Kidney epithelial cell (primary cell): ENCODE results near the gene CPA1. TPM values are rescaled to one million over a fixed set of nuclear protein-coding genes. Genes with fewer than 3 reads are reported as not detected.

Experiments used
- DNase-seq: peaks from one replicate; pipeline ENCODE4 v3.0.0-alpha.2; 2010; ENCODE audit warnings: low read depth
- H3K27me3 ChIP-seq: 2 replicates; pipeline ENCODE4 v1.6.0; 2011; ENCODE audit warnings: low read length; ENCODE audit not compliant: control insufficient read depth, insufficient read depth
- H3K36me3 ChIP-seq: 2 replicates; pipeline ENCODE4 v1.5.1; 2011; ENCODE audit warnings: low read length; ENCODE audit not compliant: control insufficient read depth, insufficient read depth
- H3K4me3 ChIP-seq: 2 replicates; pipeline ENCODE4 v1.5.1; 2011; ENCODE audit warnings: low read depth, mild to moderate bottlenecking, control low read depth, low read length
- total RNA-seq: library from RNA; depleted of rRNA; stranded (reverse); fragments of >200 nt; gene quantifications from 2 replicates; pipeline ENCODE4 v1.2.3, GENCODE V29; 2015
- TF ChIP-seq, protein P1 (sequence below): IDR thresholded peaks from 2 replicates; pipeline ENCODE4 v1.5.1; 2011; ENCODE audit warnings: mild to moderate bottlenecking, moderate library complexity, low read length, control low read depth, inconsistent platforms; ENCODE audit not compliant: insufficient read depth, poor library complexity, severe bottlenecking

CPA1 gene
- total RNA-seq, result not detected in 2 replicates

DNA sequence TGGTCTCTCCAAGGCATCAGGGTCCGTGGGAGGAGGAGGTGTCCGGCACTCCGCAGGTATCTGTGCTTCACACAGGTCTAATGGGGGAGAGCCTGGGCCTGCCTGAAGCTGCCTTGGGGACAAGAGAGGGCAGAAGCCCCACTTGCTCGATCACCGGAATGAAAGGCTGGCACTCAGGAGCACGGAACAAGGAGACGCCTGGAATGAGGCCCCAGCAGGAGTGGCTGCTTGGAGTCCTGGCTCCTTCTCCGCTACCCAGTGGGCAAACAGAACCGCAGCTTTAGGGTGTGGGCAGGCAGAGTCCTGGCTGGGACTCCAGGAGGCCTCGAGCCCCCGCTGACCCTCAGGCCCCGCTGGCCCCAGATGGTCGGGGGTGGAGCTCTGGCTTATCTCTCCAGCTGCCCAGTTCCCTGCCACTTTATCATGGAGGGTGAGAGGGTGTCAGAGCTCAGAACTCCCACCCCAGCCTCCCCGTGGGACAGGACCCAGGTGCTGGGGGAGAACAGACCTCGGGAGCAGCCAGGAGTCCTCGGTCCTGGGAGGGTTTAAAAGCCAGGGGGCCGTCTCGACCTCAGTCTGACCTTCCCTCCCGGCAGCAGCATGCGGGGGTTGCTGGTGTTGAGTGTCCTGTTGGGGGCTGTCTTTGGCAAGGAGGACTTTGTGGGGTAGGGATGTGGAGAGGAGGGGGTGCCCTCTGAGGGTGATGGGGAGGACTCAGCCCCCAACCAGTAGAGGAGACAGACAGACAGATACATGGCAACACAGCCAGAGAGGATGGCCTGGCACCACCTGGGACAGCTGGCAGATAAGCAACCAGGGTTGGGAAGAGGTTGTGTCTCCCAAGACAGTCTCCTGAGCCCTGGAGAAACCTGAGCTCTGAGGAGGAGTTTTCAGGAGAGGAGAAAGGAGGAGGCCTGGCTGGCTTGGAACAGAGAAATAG is at the start of gene CPA1:
Gene CPA1, plus strand, starts transcription at position 574 of the 940 bp plus-strand sequence. Its CDS starts 27 bp downstream, at position 601.
- H3K27me3 ChIP-seq, result no peaks in the 10 kb centered on the region
- no peak for DNase-seq
- no peaks in the 10 kb centered on the region for H3K36me3 ChIP-seq
- no peak within 1 kb of the TSS for H3K4me3 ChIP-seq
- TF ChIP-seq, protein P1, sequence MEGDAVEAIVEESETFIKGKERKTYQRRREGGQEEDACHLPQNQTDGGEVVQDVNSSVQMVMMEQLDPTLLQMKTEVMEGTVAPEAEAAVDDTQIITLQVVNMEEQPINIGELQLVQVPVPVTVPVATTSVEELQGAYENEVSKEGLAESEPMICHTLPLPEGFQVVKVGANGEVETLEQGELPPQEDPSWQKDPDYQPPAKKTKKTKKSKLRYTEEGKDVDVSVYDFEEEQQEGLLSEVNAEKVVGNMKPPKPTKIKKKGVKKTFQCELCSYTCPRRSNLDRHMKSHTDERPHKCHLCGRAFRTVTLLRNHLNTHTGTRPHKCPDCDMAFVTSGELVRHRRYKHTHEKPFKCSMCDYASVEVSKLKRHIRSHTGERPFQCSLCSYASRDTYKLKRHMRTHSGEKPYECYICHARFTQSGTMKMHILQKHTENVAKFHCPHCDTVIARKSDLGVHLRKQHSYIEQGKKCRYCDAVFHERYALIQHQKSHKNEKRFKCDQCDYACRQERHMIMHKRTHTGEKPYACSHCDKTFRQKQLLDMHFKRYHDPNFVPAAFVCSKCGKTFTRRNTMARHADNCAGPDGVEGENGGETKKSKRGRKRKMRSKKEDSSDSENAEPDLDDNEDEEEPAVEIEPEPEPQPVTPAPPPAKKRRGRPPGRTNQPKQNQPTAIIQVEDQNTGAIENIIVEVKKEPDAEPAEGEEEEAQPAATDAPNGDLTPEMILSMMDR, result no peak

DNA sequence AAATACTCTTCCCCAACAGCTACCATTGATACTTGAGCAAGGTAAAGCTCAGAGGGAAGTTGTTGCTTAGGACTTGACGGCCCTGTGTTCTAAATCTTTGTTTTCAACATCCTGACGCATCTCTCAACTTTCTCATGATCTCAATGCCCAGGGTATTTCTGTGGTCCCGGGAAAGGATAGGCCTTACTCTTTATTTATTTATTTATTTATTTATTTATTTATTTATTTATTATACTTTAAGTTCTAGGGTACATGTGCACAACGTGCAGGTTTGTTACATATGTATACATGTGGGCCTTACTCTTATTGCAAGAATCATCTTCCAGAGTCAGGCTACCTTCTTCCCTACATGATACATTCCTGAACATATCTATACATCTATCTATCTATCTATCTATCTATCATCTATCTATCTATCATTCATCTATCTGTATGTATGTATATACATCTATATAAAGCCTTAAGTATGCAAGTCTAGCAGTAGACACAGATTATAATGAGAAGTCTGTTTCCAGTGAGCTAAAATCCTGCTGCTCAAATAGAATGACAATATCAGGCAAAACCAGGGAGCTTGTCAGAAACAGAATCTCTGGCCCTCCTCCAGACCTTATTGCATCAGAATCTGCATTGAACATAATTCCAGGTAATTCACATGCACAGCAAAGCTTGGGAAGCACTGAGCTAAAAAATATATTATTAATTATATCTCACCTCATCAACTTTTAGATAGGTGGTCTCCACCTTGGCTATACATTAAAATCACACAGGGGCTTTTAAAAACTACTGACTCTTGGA is 47.8 kb upstream of the CPA1 start:
- Histone ChIP-seq H3K36me3 (no peaks in the 10 kb centered on the region), H3K4me3 (no peak overlapping the region), H3K27me3 (no peaks in the 10 kb centered on the region)
- DNase-seq, result no peak
- TF ChIP-seq, protein P1, result no peak

DNA sequence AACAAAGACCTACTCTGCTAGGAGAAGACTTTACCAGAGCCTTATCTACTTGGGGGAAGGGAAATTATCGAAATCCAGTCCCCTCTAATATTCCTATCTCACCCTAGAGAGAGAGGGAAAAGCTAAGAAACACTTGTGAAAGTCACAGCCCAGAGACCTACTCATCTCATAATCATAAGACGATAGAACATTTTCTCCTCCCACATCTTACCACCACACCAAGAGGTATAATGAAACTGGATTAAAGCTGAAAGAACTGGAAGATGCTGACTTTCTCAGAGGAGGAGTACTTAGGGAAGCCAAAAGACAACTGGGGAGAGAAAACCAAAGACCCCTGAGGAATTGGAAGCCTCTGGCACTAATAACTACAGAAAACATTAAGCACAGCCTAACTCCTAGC is 46.5 kb upstream of the CPA1 start:
- Histone ChIP-seq H3K27me3 (no peaks in the 10 kb centered on the region), H3K4me3 (no peak overlapping the region), H3K36me3 (no peaks in the 10 kb centered on the region)
- TF ChIP-seq, protein P1, result no peak
- no peak for DNase-seq

DNA sequence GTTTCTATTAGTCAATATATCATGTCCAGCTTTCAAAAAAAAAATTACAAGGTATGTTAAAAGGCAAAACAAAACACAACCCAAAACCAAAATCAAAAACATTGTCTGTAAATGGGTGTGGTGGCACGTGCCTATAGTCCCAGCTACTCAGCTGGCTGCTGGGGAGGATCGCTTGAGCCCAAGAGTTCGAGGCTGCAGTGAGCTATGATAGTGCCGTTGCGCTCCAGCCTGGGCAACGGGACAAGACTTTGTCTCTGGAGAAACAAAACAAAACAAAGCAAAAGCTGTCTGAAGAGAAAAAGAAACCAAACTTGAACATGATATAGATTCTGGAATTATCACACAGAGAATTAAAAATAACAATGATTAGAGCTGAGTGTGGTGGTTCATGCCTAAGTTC is 46.0 kb upstream of the CPA1 start:
- Histone ChIP-seq H3K4me3 (no peak overlapping the region), H3K36me3 (no peaks in the 10 kb centered on the region), H3K27me3 (no peaks in the 10 kb centered on the region)
- TF ChIP-seq, protein P1, result no peak
- DNase-seq, result no peak

DNA sequence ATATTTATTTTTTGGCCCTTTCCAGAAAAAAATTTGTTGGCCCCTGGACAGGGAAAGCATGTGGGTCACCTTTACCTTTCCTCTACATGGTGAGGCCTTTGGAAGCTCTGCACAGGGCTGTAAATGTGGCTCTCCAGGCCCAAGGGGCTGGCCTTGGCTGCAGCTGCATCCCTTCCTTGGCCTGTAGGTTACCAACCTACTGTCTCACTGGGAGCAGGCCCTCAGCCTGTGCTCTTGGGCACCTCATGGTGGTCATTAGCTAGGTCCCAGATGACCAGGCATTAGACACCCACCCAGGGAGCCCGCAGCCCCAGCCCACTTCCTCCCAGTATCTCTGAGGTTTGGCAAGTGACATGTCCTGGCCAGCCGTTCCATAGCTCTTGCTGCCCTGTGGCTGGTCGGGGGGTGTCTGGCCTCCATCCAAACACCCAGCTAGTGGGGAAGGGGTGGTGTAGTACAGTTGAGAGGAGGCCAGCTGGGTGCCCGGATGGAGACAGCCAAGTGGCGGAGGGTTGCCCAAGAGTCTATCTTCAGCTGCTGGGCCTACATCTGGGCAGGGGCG is 42.8 kb upstream of the CPA1 start:
- no peaks in the 10 kb centered on the region for H3K27me3 ChIP-seq
- H3K36me3 ChIP-seq, result no peaks in the 10 kb centered on the region
- no peak overlapping the region for H3K4me3 ChIP-seq
- no peak for DNase-seq
- TF ChIP-seq, protein P1, result no peak
